ENCODE measurements around the gene AUTS2.

DNA sequence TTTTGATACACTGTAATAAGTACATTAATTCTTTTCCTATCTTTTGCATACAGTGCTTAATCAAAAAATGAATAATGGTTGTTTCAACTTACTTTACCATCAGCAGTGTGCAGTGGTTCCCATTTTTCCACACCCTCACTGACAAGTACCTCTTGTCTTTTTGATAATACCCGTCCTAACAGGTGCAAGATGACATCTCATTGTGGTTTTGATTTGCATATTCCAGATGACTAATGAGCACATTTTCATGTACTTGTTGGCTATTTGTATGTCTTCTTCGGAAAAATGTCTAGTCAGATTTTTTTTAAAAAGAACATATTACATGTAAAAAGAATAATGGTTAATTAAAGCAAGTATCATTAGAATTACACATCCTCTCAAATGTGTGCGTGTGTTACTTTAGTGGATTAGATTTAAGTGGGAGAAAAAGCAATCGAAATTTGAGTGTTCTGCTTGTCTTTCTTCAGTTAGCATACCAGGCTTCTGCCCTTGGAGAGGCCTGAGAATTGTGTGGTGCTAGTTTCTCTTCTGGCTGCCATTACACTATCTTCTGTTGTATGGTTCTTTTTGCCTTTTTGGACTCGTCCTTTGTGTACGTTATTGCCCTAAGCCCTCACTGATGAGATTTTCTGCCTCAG lies 291.2 kb downstream of the AUTS2 start:
- TF ChIP-seq CTCF (conservative IDR thresholded peaks at IDR 0.05; ENCODE audit: low read depth, low read length) (no peak), EZH2 (IDR thresholded peaks at IDR 0.05; ENCODE audit: borderline replicate concordance, low read depth, low read length, poor library complexity, severe bottlenecking) (no peak)

All from A673 (cell line).